HepG2 (cell line): ENCODE results near the gene ETV5.

Experiments used
- RFX5 ChIP-seq: IDR thresholded peaks from 2 replicates; pipeline ENCODE4 v1.6.1; 2011; ENCODE audit warnings: low read depth, low read length, improper control_type of control experiment
- TCF12 ChIP-seq, 2 experiments: fragments of 450-650 bp in 1 of 2; sonication (generic) in 1 of 2; formaldehyde crosslinking in 1 of 2; IDR thresholded peaks; 2 replicates each; pipeline versions ENCODE4 v1.6.1 to v1.8.0; 2017 to 2022; ENCODE audit warnings: antibody characterized with exemption in 1 of 2, mild to moderate bottlenecking in 1 of 2, missing genetic modification reagents in 1 of 2, moderate library complexity in 1 of 2
- ZNF724P ChIP-seq: sonication (generic); formaldehyde crosslinking; IDR thresholded peaks from 2 replicates; pipeline ENCODE4 v1.8.0; 2022; ENCODE audit warnings: missing genetic modification reagents, borderline replicate concordance

DNA sequence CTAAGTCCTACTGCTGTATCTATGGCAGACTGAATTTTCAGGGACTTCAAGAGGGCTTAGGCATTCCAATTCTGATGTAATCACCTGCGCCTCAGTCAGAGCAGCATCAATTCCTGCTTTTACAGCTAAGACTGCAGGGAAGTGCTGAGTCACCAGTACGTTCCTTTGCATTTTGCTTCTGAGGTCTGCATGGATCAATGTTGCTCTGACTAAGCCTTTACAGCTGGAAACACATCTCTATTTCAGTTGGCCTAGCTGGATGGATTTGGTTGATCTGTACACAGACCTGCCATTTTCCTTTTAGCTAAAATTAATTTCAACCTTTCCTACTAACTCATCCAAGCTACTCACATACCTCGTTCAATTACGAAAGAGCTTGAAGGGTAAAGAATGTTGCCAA is 51.3 kb downstream of the ETV5 start:
- TF ChIP-seq RFX5: no peak
- no peak for TF ChIP-seq TCF12 (IDR thresholded peaks at IDR 0.05)
- no peak for TF ChIP-seq TCF12 (CRISPR knock-in tag; IDR thresholded peaks at IDR 0.05)
- TF ChIP-seq ZNF724P: no peak
